ENCODE results near the gene NAALADL2.

Gene NAALADL2

GRCh38 chr3:175617247-175617646 is 758.1 kb downstream of the NAALADL2 start:
- no peak for DNase-seq

GRCh38 chr3:175619369-175619768 is 760.2 kb downstream of the NAALADL2 start:
- DNase-seq: no peak

GRCh38 chr3:175620093-175620492 is 761.0 kb downstream of the NAALADL2 start:
- no peak for DNase-seq

- no peak for DNase-seq
These were observed 761.4 kb downstream of the NAALADL2 start for GRCh38 chr3:175620532-175620931.

GRCh38 chr3:175640958-175641357 is 781.8 kb downstream of the NAALADL2 start:
- no peak for DNase-seq

GRCh38 chr3:175646865-175647264 is 787.7 kb downstream of the NAALADL2 start:
- no peak for DNase-seq

- DNase-seq: no peak
These were observed 789.8 kb downstream of the NAALADL2 start for GRCh38 chr3:175648899-175649298.

- peak in 1 of 2 experiments; percentile 5 for DNase-seq
These were observed 792.6 kb downstream of the NAALADL2 start for GRCh38 chr3:175651716-175652115.

GRCh38 chr3:175655351-175655750 is 796.2 kb downstream of the NAALADL2 start:
- DNase-seq: no peak

GRCh38 chr3:175656461-175656860 is 797.3 kb downstream of the NAALADL2 start:
- no peak for DNase-seq

GRCh38 chr3:175659670-175660350 is 800.7 kb downstream of the NAALADL2 start:
- no peak for DNase-seq

- DNase-seq: no peak
These were observed 803.7 kb downstream of the NAALADL2 start for GRCh38 chr3:175662815-175663214.

GRCh38 chr3:175664911-175665310 is 805.8 kb downstream of the NAALADL2 start:
- DNase-seq: no peak

- no peak for DNase-seq
These were observed 809.2 kb downstream of the NAALADL2 start for GRCh38 chr3:175668300-175668699.

- DNase-seq: no peak
These were observed 811.4 kb downstream of the NAALADL2 start for GRCh38 chr3:175670557-175670956.

GRCh38 chr3:175672119-175672689 is 813.1 kb downstream of the NAALADL2 start:
- DNase-seq: no peak

GRCh38 chr3:175679568-175679967 is 820.4 kb downstream of the NAALADL2 start:
- no peak for DNase-seq

- no peak for DNase-seq
These were observed 833.1 kb downstream of the NAALADL2 start for GRCh38 chr3:175692256-175692655.

GRCh38 chr3:175695251-175695650 is 836.1 kb downstream of the NAALADL2 start:
- no peak for DNase-seq

GRCh38 chr3:175702956-175703355 is 843.8 kb downstream of the NAALADL2 start:
- DNase-seq: no peak

GRCh38 chr3:175704366-175705055 is 845.4 kb downstream of the NAALADL2 start:
- no peak for DNase-seq

GRCh38 chr3:175713268-175713667 is 854.1 kb downstream of the NAALADL2 start:
- DNase-seq: no peak

GRCh38 chr3:175716446-175716845 is 857.3 kb downstream of the NAALADL2 start:
- no peak for DNase-seq

GRCh38 chr3:175726228-175726627 is 867.1 kb downstream of the NAALADL2 start:
- DNase-seq: no peak
